Diencephalon (tissue), 1 donor: ENCODE measurements around the gene FIGN. TPM values are rescaled to one million over a fixed set of nuclear protein-coding genes. Genes with fewer than 3 reads are reported as not detected.

Experiments
- total RNA-seq: library from RNA; depleted of rRNA; stranded (reverse); fragments of >200 nt; gene quantifications from one replicate; pipeline ENCODE4 v1.2.3, GENCODE V29; 2014

Gene FIGN, protein sequence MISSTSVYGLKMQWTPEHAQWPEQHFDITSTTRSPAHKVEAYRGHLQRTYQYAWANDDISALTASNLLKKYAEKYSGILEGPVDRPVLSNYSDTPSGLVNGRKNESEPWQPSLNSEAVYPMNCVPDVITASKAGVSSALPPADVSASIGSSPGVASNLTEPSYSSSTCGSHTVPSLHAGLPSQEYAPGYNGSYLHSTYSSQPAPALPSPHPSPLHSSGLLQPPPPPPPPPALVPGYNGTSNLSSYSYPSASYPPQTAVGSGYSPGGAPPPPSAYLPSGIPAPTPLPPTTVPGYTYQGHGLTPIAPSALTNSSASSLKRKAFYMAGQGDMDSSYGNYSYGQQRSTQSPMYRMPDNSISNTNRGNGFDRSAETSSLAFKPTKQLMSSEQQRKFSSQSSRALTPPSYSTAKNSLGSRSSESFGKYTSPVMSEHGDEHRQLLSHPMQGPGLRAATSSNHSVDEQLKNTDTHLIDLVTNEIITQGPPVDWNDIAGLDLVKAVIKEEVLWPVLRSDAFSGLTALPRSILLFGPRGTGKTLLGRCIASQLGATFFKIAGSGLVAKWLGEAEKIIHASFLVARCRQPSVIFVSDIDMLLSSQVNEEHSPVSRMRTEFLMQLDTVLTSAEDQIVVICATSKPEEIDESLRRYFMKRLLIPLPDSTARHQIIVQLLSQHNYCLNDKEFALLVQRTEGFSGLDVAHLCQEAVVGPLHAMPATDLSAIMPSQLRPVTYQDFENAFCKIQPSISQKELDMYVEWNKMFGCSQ
- total RNA-seq, result 40.4 TPM

DNA sequence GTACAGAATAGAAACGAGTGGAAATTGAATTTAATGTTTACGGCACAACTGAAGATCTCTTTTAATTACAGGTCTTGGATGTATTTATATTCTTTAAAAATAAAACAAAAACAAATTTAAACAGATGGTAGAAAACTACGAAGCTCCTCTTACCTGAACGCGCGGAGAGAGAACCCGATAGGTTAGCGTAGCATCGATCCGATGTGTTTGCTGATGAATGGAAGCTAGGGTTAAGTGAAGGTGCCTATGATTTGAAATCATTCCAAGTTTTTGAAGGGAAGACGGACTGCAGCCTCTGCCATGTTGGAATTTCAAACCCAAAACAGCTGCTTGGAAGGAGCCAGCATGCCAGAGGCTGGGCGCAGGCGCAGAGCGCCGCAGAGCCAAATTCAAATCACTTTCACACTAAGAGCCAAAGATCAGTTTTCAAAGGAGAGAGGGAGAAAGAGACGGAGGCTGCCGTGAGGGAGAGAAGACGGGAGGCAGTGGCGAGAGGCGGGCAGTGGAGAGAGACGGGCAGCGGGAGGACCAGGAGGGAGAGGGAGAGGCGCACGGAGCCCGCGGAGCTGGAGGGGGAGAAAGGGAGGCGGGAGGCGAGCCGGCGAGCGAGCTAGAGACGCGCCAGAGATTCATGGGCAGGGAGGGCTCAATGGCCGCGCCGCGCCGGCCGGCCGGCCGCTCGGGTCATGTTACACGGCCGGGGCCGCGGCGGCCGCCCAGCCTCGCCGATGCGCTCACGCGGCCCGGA lies at the start of gene FIGN:
Gene FIGN, minus strand, starts transcription at position 324 of the 748 bp plus-strand sequence. CDS start 1,081 bp downstream, outside the sequence.

